Motor neuron (in vitro differentiated cells): ENCODE results near the gene MYF5. TPM values are rescaled to one million over a fixed set of nuclear protein-coding genes. Genes with fewer than 3 reads are reported as not detected.

Source experiments
- ATAC-seq, 8 experiments: fragments of 200-7000 bp; cut with Tn5 transposase; replicated peaks in 6 of 8; 2 replicates each; pipeline ENCODE4 v1.8.0; 2021; ENCODE audit warnings: mild to moderate bottlenecking in 8 of 8, moderate library complexity in 8 of 8
- H3K27ac ChIP-seq, 2 donors: fragments of 250-450 bp; sonication (Bioruptor Pico); 2 replicates each; pipeline ENCODE4 v1.9.0; 2021; ENCODE audit warnings: antibody characterized with exemption in 2 of 2, mild to moderate bottlenecking in 2 of 2, moderate library complexity in 1 of 2
- H3K4me1 ChIP-seq, 2 donors: fragments of 250-450 bp; sonication (Bioruptor Pico); replicated peaks in 1 of 2; 2 replicates each; pipeline ENCODE4 v1.6.1; 2021; ENCODE audit warnings: antibody characterized with exemption in 2 of 2, mild to moderate bottlenecking in 2 of 2, moderate library complexity in 1 of 2
- H3K4me3 ChIP-seq, 5 donors: fragments of 250-450 bp; sonication (Bioruptor Pico); 2 replicates each; pipeline ENCODE4 v1.9.0; 2021; ENCODE audit warnings: antibody characterized with exemption in 5 of 5, mild to moderate bottlenecking in 5 of 5, moderate library complexity in 4 of 5
- WGBS, 10 experiments: fragments of 450-650 bp; shearing (Covaris generic); methylation state at CpG; one replicate each; pipeline ENCODE4 v1.0.0; 2022; 5-methylcytosine and 5-hydroxymethylcytosine counted together
- in situ Hi-C, 9 experiments: fragments of 400-800 bp; cut with MboI; loops; one replicate each; pipeline ENCODE4 v1.15.0; 2021; ENCODE audit warnings: low sequenced_read_pairs in 9 of 9, low pct_unique_long_range_greater_than_20kb in 2 of 9; ENCODE audit not compliant: unreplicated experiment in 9 of 9
- total RNA-seq, 8 experiments: library from RNA; unstranded; fragments of 300-600 nt; gene quantifications; 2 replicates each; pipeline versions ENCODE4 v1.2.3 to v1.2.4, GENCODE V29; 2022

The MYF5 gene
- total RNA-seq, 8 experiments from 2014 or later = 0.11 to 0.24 TPM; not detected in 6

- peak in 2 of 8 experiments; percentile 25 to 67 for ATAC-seq
These were observed 35.8 kb downstream of the MYF5 start for GRCh38 chr12:80752464-80752863.

DNA sequence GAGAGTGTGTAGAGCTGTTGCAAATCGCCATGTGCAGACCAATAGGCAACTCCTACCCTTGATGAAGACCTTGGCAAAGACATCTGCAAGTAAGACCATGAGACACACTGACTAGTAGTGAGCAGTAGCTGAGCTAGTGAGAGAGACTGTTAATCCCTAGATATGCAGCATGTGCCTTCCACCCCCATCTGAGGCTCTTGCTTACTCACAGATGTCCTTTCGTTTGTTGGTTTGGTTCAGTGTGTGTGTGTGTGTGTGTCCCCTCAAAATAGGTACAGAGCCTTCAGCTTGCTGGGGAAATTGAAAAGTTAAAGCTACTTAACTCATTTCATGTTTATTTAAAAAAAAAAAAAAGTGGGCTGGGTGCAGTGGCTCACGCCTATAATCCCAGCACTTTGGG, 37.6 kb downstream of the MYF5 start:
- no peak overlapping the region for H3K27ac ChIP-seq
- H3K4me1 ChIP-seq = no peaks in the 10 kb centered on the region
- ATAC-seq = no peak
- in situ Hi-C loops = loop anchor here in 3 of 9 experiments (10.0 to 25.0 kb wide), 2 partner anchors 339 to 342 kb away; no protein-coding TSS in a partner anchor
- WGBS, 10 experiments = 67 to 100% (median 89%) methylated on average over 1 to 3 of the region's 3 CpGs; no CpG with 5 or more reads in 3 of the 10 experiments
- no peak overlapping the region for H3K4me3 ChIP-seq

More at GRCh38 chr12:80752464-80752863, 35.8 kb downstream of the MYF5 start:
- in situ Hi-C loops = loop anchor here in 3 of 9 experiments (10.0 to 25.0 kb wide), 2 partner anchors 338 to 340 kb away; no protein-coding TSS in a partner anchor
- no peak overlapping the region for H3K27ac ChIP-seq
- H3K4me3 ChIP-seq = no peak overlapping the region
- no peaks in the 10 kb centered on the region for H3K4me1 ChIP-seq

- Histone ChIP-seq H3K27ac (no peak overlapping the region), H3K4me1 (no peaks in the 10 kb centered on the region), H3K4me3 (no peak overlapping the region)
- 33 to 100% (median 77%) methylated on average over 1 of the region's 1 CpG; no CpG with 5 or more reads in 4 of the 10 experiments for WGBS, 10 experiments
- in situ Hi-C loops = loop anchor here in 3 of 9 experiments (10.0 to 25.0 kb wide), 2 partner anchors 342 to 345 kb away; no protein-coding TSS in a partner anchor
- ATAC-seq = no peak
These were observed 40.2 kb downstream of the MYF5 start for GRCh38 chr12:80756875-80757274.

DNA sequence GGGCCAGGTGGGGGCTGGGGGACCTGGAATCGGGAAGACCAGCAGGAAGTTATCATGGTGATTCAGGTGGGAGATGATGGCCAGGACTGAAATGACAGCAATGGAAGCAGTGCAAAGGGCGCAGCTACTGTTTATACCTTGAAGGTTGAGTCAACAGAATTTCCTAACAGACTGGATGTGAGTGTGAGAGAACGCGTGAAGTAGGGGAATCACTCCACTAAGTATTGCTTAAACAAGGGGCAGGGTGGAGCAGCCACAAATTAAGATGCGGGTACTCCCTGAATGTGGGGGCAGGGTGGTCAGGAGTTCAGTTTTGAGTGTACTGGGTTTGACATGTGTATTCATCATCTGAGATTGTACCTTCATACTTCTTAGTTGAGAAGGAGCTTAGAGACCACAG, 45.1 kb downstream of the MYF5 start:
- peaks cover 0 to 11% of the 10 kb centered on the region in 2 donors for H3K4me1 ChIP-seq
- H3K4me3 ChIP-seq = no peak overlapping the region
- H3K27ac ChIP-seq = no peak overlapping the region
- in situ Hi-C loops = loop anchor here in 3 of 9 experiments (10.0 to 25.0 kb wide), 2 partner anchors 287 to 350 kb away; no protein-coding TSS in a partner anchor
- ATAC-seq = peak in 2 of 8 experiments; percentile 26 to 78
- WGBS, 10 experiments = 33 to 86% (median 75%) methylated on average over 1 to 2 of the region's 5 CpGs; no CpG with 5 or more reads in 6 of the 10 experiments

- Histone ChIP-seq H3K27ac (no peak overlapping the region), H3K4me1 (peaks cover 0 to 22% of the 10 kb centered on the region in 2 donors), H3K4me3 (no peak overlapping the region)
- 0 to 31% (median 1%) methylated on average over 1 to 4 of the region's 4 CpGs for WGBS, 10 experiments
- ATAC-seq = no peak
- in situ Hi-C loops = loop anchor here in 3 of 9 experiments (10.0 to 25.0 kb wide), 2 partner anchors 289 to 352 kb away; no protein-coding TSS in a partner anchor
These were observed 47.2 kb downstream of the MYF5 start for GRCh38 chr12:80763874-80764273.

GRCh38 chr12:80766210-80766609, 49.5 kb downstream of the MYF5 start:
- in situ Hi-C loops = loop anchor here in 3 of 9 experiments (10.0 to 25.0 kb wide), 2 partner anchors 291 to 354 kb away; no protein-coding TSS in a partner anchor
- peak in 5 of 8 experiments; percentile 22 to 56 (median 46) for ATAC-seq
- 64 to 100% (median 78%) methylated on average over 1 of the region's 1 CpG; no CpG with 5 or more reads in 1 of the 10 experiments for WGBS, 10 experiments
- no peak overlapping the region for H3K27ac ChIP-seq
- H3K4me3 ChIP-seq = no peak overlapping the region
- H3K4me1 ChIP-seq = peaks cover 0 to 25% of the 10 kb centered on the region in 2 donors

- Histone ChIP-seq H3K4me1 (peaks cover 0 to 25% of the 10 kb centered on the region in 2 donors), H3K27ac (no peak overlapping the region), H3K4me3 (no peak overlapping the region)
- ATAC-seq = peak in 3 of 8 experiments; percentile 47 to 59 (median 49)
- WGBS, 10 experiments = 23 to 73% (median 57%) methylated on average over 1 to 2 of the region's 2 CpGs; no CpG with 5 or more reads in 2 of the 10 experiments
- in situ Hi-C loops = loop anchor here in 3 of 9 experiments (10.0 to 25.0 kb wide), 2 partner anchors 292 to 355 kb away; no protein-coding TSS in a partner anchor
These were observed 50.2 kb downstream of the MYF5 start for GRCh38 chr12:80766897-80767296.

Other genes starting within 250 kb of the MYF5 start
- gene MYF6, start 9.3 kb upstream of the MYF5 start, total RNA-seq = under 1 TPM in 1 of 8 experiments, not detected in 7; 0.24 TPM
- 10 to 100 TPM in 7 of 8 experiments, 1 to 10 TPM in 1; 2.1 to 50.7 (median 33.0) TPM for gene LIN7A, start 221.0 kb downstream of the MYF5 start, total RNA-seq